HG03097 (cell line): Measurements from ENCODE around the gene ZNFX1.

Experiments used
- ATAC-seq: cut with Tn5 transposase; IDR thresholded peaks from one replicate; pipeline ENCODE4 v1.9.1; 2021; ENCODE audit not compliant: unreplicated experiment, low FRiP score

Gene ZNFX1

DNA sequence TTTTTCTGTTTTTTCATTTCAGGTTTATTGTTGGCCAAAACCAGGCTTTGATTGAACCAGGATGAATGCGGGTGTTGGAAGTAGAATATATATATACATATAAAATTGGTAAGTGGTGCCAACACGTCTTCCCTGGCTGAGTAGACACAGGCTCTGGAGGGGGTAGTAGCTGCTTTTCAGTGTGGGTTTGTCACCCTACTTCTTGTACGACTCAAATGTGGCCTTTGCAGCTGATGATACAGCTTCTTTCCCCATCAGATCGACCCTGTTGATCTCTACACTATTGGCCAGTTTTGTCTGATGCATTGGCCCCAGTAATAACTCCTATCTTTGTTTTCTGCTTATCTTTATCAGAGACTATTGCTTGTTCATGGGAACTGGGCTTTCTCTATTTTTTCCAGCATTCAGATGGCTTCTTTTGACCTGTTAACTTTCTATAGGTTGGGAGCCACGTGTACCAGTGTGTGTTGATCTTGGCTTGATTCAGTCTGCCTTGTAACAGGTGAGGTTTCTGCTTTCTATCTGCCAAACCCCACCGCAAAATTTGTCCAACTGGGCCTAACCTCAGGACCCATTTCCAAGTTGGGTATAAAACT, 2.7 kb upstream of the ZNFX1 start:
- no peak for ATAC-seq

- no peak for ATAC-seq
These were observed 2.0 kb upstream of the ZNFX1 start for GRCh38 chr20:49279677-49280462.

GRCh38 chr20:49278818-49279676, 1.2 kb upstream of the ZNFX1 start:
- ATAC-seq, result no peak

DNA sequence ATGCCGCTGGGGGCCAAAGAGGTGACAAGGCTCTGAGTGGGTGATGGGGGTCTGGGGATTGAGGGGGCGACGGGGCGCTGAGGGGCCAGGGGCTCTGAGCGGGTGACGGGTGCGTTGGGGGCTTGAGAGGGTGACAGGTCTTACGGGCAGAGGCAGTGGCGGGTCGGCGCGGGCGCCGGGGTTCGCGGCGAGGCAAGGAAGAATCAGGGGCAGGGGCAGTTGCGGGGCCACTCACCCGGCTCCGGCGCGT, 146 bp downstream of the ZNFX1 start:
- ATAC-seq, result no peak

DNA sequence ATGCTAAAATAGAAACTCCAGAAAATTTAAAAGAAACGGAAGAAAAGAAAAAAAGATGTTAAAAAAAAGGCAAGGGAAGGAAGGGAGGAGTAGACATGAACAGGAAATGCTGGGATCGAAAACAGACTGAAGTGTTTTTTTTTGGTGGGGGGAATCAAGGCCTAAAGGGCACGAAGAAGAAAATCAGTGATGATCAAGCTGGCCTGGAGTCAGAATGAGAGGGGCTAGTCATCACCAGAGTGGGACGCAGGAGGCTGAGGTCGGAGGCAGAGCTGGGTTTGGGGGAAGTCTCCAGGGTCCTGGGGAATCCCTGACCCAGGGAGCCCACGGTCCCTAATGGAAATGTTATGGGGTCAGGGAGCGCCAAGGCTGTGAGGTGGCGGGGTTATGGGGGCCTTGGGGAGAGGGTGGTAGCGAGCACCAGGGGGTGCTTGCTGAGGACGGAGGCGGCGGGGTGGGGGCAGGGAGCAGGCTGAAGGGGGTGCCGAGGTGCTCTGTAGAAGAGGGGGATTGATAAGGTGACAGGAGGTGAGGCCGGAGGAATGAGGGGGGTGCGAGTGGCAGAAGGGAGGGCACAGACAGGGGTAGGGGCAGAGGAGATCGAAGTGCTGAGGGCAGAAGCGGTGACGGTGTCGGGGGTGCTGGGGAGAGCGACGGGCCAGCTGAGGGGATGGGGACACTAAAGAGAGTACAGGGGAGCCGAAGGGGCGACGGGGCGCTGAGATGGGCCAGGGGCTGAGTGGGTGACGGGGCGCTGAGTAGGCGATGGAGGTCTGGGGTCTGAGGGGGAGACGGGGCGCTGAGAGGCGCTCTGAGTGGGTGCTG, 684 bp downstream of the ZNFX1 start:
- ATAC-seq, result no peak

DNA sequence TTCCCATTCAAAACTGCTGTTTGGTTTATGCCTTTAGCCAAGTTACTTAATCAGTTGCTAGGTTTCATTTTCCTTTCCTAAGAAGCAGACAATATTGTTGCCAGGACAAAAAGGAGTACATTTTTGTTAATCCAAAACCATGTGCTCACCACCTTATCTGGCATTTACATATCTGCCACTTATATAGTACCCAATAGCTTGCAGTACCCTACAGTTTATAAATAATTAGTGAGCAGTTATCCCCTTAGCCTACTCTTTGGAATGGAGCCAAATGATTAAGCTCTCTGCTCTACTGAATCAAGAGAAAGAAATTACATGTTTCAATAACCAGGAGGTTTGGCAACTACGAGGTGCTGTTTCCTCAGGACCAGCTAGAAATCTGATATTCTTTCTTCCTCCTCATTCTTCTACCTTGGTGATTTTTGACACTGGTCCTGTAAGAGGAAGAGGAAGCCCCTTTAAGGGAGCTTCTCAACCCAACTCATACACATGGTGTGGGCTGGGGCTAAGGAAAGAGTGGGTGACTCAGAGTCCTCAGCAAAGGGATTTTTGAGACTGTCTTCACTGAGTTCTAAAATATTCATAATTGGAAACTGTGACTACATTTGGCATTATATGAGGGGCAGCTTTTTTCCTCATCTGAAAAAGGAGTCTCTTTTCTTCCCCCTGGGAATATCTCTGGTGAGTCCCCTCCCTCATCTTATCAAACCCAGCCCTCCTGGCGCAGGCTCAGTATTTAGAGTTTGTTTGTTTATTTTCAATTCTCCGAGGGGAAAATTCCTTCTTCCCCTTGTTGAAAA, 1.5 kb downstream of the ZNFX1 start:
- ATAC-seq, result no peak

DNA sequence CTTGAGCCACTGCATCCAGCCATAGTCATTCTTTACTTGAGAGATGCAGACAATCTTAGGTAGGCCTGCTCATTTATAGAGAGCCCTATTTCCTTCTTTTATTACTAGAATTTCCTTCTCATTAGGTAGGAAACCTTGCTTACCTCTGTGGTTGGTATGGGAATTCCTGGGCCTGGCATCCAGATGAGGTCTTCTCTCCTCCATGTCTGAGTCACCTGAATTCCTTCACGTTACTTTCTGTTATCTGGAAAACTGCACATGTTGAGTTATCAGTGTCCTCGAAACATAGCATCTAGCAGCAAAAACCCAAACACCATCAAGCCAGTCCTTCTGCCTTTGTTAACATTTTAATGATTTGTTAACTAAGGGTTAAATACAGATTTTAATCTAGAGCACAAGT, 2.2 kb downstream of the ZNFX1 start:
- no peak for ATAC-seq

- ATAC-seq, result no peak
These were observed 2.6 kb downstream of the ZNFX1 start for GRCh38 chr20:49275216-49275615.

DNA sequence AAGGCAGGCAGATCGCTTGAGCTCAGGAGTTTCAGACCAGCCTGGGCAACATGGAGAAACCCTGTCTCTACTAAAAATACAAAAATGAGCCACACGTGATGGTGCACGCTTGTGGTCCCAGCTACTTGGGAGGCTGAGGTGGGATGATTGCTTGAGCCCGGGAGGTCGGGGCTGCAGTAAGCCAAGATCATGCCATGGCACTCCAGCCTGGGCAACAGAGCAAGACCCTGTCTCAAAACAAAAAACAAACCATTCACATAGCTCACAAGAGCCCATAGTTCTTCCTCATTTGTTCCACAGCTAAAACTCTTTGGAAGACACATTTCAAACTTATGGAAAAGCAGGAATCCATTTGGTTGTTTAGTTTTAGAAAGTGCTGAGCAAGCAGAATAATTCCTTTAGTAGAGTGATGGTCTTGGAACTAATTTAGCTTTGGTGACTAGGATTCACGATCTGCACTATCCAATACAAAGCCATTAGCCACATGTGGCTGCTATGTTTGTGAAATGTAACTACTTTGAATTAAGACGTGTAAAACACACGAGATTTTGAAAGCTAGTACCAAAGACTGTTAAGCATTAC, 4.1 kb downstream of the ZNFX1 start:
- no peak for ATAC-seq

GRCh38 chr20:49272654-49273053, 5.2 kb downstream of the ZNFX1 start:
- ATAC-seq, result no peak

DNA sequence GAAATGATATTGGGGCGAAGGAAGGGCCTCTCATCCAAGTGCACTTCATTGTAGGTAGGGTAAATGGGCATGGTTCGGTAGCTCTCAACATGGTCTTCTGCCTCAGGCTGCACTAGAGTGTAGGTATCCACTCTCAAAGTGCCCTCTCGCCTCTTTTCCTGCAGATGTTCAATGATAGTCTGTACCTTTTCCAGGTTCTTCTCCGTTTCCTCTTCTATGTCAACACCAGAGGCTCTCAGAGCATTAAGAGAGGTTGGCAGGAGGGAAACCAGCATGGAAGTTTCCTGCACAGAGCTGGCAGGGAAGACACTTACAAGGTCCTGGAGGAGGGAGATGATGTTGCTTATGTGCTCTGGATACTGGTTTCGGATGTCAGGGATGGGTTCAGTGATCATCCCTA, 7.1 kb downstream of the ZNFX1 start:
- no peak for ATAC-seq

DNA sequence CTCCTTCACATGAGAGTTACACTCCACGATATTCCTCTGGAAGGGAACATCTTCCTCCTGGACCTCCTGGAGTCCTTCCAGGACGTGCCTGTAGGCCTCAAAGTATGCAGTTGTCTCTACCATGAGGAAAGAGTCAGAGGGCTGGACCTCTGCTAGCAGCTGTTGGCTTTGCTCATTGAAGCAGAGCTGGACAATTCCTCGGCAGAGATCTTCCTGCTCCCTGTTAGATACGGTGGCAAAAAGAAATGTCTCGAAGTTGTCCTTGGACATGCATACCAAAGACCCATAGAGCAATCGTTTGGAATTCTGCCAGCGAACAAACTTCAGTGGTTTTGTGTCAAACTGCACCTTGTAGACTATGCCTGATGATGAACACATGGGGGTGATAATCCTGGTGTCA, 7.7 kb downstream of the ZNFX1 start:
- ATAC-seq, result no peak

- no peak for ATAC-seq
These were observed 9.1 kb downstream of the ZNFX1 start for GRCh38 chr20:49268600-49269365.

- ATAC-seq, result no peak
These were observed 10.5 kb downstream of the ZNFX1 start for GRCh38 chr20:49267327-49267726.

DNA sequence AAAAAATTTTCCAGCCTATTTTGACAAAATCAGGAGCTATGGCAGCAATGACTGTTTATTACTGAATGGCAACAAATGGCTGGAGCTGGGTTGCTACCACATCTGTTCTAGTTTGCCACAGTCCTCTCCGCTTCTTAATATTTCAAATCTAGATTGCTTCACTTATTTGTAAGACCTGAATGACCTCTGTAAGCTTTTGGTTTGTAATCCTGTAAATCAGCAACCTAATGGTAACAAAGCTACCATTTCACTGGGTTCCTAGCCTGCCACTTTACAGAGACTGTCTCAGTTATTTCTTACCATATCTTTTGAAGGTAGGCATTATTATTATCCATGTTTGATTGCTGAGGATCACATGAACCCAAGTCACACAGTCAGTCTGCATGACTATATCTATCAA, 15.4 kb downstream of the ZNFX1 start:
- ATAC-seq, result no peak

DNA sequence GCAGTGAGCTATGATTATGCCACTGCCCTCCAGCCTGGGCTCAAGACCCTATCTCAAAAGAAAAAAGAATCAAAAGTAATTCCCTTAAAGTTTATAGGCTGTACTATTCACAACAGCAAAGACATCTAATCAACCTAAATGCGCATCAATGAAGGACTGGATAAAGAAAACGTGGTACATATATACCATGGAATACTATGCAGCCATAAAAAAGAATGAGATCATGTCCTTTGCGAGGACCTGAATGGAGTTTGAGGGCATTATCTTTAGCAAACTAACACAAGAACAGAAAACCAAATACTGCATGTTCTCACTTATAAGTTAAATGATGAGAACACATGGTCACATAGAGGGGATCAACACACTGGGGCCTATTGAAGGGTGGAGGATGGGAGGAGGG, 16.7 kb downstream of the ZNFX1 start:
- ATAC-seq, result no peak

DNA sequence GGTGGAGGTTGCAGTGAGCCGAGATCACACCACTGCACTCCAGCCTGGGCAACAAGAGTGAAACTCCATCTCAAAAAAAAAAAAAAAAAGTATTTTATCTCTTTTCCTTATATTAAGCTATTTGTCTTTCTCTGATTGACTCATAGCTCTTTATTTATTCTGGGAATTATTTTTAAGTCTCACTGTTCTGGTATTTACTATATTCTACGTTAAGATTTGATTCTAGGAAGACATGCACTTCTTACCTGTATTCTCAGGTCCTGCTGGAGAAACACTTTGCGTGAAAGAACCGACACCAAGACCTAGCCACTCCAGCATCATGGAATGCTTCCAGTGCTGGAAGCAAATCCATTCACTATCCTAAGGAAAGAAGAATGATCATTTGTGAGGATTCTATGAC, 17.6 kb downstream of the ZNFX1 start:
- no peak for ATAC-seq

GRCh38 chr20:49259799-49260198, 18.1 kb downstream of the ZNFX1 start:
- ATAC-seq, result no peak

GRCh38 chr20:49259284-49259683, 18.6 kb downstream of the ZNFX1 start:
- ATAC-seq, result no peak
